Lung (tissue), 12 donors: ENCODE measurements around the gene RSF1. TPM values are rescaled to one million over a fixed set of nuclear protein-coding genes. Genes with fewer than 3 reads are reported as not detected.

Experiments
- ATAC-seq: fragments of 200-7000 bp; cut with Tn5 transposase; one replicate; pipeline ENCODE4 v1.9.1; 2020; ENCODE audit warnings: moderate number of reproducible peaks; ENCODE audit not compliant: insufficient read depth, low FRiP score
- DNase-seq, 3 donors: peaks; one replicate each; pipeline ENCODE4 v3.0.0-alpha.2; 2013 to 2017
- H3K27ac ChIP-seq, 2 donors: one replicate each; pipeline ENCODE4 v1.5.1; 2013; ENCODE audit warnings: mild to moderate bottlenecking in 2 of 2, moderate library complexity in 2 of 2, control low read depth in 1 of 2, inconsistent platforms in 1 of 2, low read depth in 1 of 2, low read length in 1 of 2
- H3K27me3 ChIP-seq, 3 donors: one replicate each; pipeline ENCODE4 v1.5.1; 2013; ENCODE audit warnings: low read length in 2 of 3; ENCODE audit not compliant: control insufficient read depth in 3 of 3, insufficient read depth in 3 of 3
- H3K36me3 ChIP-seq, 4 donors: one replicate each; pipeline ENCODE4 v1.5.1; 2013; ENCODE audit warnings: low read length in 4 of 4, mild to moderate bottlenecking in 1 of 4, moderate library complexity in 1 of 4; ENCODE audit not compliant: control insufficient read depth in 4 of 4, insufficient read depth in 4 of 4
- H3K4me1 ChIP-seq, 5 donors: one replicate each; pipeline ENCODE4 v1.5.1; 2013; ENCODE audit warnings: low read length in 5 of 5, mild to moderate bottlenecking in 2 of 5, moderate library complexity in 1 of 5; ENCODE audit not compliant: control insufficient read depth in 5 of 5, insufficient read depth in 5 of 5
- H3K4me3 ChIP-seq: one replicate; pipeline ENCODE4 v1.5.1; 2013; ENCODE audit warnings: mild to moderate bottlenecking, control low read depth, moderate library complexity
- H3K9ac ChIP-seq, 2 donors: one replicate each; pipeline ENCODE4 v1.5.1; 2013; ENCODE audit warnings: low read length in 2 of 2, control low read depth in 1 of 2; ENCODE audit not compliant: insufficient read depth in 1 of 2
- H3K9me3 ChIP-seq, 4 donors: one replicate each; pipeline ENCODE4 v1.5.1; 2013; ENCODE audit warnings: low read length in 3 of 4, mild to moderate bottlenecking in 1 of 4, moderate library complexity in 1 of 4; ENCODE audit not compliant: control insufficient read depth in 4 of 4, insufficient read depth in 3 of 4
- CTCF ChIP-seq: IDR thresholded peaks from 2 replicates; pipeline ENCODE4 v1.5.1; 2012; ENCODE audit warnings: mild to moderate bottlenecking; ENCODE audit errors: control extremely low read depth, extremely low read depth
- WGBS, 2 donors: extraction: QIAGEN DNeasy Blood & Tissue Kit; methylation state at CpG; one replicate each; pipeline ENCODE4 v1.1.7; 2013; 5-methylcytosine and 5-hydroxymethylcytosine counted together
- polyA plus RNA-seq, 2 donors: library from polyadenylated mRNA; stranded (reverse); fragments of 200-250 nt; gene quantifications; one replicate each; pipeline ENCODE4 v1.2.1, GENCODE V29; 2013
- total RNA-seq, 2 donors: library from RNA; depleted of rRNA in 1 of 2; stranded (reverse); fragments of >200 nt in 1 of 2; gene quantifications; one replicate each; pipeline ENCODE4 v1.2.1, GENCODE V29; 2014 to 2021
- donor health status: control.
- donor health status: control.
- donor health status: Bipolar disorder and iron deficiency.
- donor health status: healthy.
- donor health status: DM: yes; HTN: yes; CAD: no.

RSF1 gene
- total and polyA plus RNA-seq, 4 donors: 9.8 to 110 (median 29.2) TPM

DNA sequence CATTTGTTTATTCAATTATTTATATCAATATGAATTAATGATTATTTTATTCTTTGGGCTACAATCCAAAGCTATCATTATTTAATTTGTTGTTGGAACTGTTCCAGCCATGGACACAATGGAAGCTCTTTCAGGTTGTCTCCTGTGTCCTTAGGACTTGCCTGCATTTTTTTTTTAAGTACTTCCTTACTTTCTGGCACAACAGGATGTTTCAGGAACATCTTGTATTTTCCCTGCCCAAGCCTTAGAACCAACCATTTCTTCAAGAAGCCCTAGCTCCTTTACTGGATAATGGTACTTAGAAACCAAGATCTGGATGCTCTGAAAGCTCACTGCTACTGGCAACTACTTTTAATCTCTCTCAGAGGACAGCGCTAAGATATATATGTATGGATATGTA lies 125.1 kb downstream of the RSF1 start:
- Histone ChIP-seq H3K9me3 (no peaks in the 10 kb centered on the region), H3K27me3 (no peaks in the 10 kb centered on the region), H3K4me1 (peaks cover 0 to 6% (median 0%) of the 10 kb centered on the region in 5 donors), H3K27ac (peak overlapping the region in 1 of 2 donors; percentile 33), H3K4me3 (no peak overlapping the region), H3K36me3 (peaks cover 10 to 46% (median 19%) of the 10 kb centered on the region in 4 donors), H3K9ac (no peak overlapping the region)
- no peak for DNase-seq
- ATAC-seq: no peak
- 95 to 100% methylated on average over 1 of the region's 1 CpG for WGBS, 2 donors
- TF ChIP-seq CTCF: no peak

DNA sequence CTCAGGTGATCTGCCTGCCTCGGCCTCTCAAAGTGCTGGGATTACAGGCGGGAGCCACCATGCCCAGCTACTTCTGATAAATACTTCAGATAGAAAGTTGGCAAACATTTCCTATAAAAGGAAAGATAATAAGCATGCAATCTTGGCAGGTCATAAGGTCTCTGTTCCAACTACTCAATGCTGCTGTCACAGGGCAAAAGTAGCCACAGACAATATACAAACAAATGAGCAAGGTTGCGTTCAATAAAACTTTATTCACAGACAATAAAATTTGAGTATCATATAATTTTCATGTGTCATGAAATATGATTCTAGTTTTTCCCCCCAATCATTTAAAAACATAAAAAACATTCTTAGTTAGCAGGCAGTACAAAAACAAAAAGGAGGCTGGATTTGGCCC lies 129.9 kb downstream of the RSF1 start:
- WGBS, 2 donors: 95 to 98% methylated on average over 3 of the region's 3 CpGs
- no peak for ATAC-seq
- H3K27ac ChIP-seq: no peak overlapping the region
- no peak overlapping the region for H3K9ac ChIP-seq
- DNase-seq: no peak
- H3K36me3 ChIP-seq: peaks cover 12 to 41% (median 18%) of the 10 kb centered on the region in 4 donors
- no peaks in the 10 kb centered on the region for H3K9me3 ChIP-seq
- no peak overlapping the region for H3K4me3 ChIP-seq
- H3K4me1 ChIP-seq: peaks cover 0 to 3% (median 0%) of the 10 kb centered on the region in 5 donors
- no peak for TF ChIP-seq CTCF
- no peaks in the 10 kb centered on the region for H3K27me3 ChIP-seq

GRCh38 chr11:77687088-77687487 lies 133.4 kb downstream of the RSF1 start:
- H3K4me1 ChIP-seq: no peaks in the 10 kb centered on the region
- no peak overlapping the region for H3K9ac ChIP-seq
- peak in 1 of 3 donors; percentile 6 for DNase-seq
- H3K36me3 ChIP-seq: peaks cover 8 to 40% (median 22%) of the 10 kb centered on the region in 4 donors
- no peak overlapping the region for H3K4me3 ChIP-seq
- no peak for TF ChIP-seq CTCF
- no peaks in the 10 kb centered on the region for H3K9me3 ChIP-seq
- ATAC-seq: no peak
- H3K27me3 ChIP-seq: no peaks in the 10 kb centered on the region
- no peak overlapping the region for H3K27ac ChIP-seq

GRCh38 chr11:77677138-77677537 lies 143.4 kb downstream of the RSF1 start:
- no peak overlapping the region for H3K4me3 ChIP-seq
- H3K27ac ChIP-seq: no peak overlapping the region
- no peaks in the 10 kb centered on the region for H3K27me3 ChIP-seq
- DNase-seq (no peak), ATAC-seq (no peak)
- H3K36me3 ChIP-seq: peaks cover 8 to 31% (median 16%) of the 10 kb centered on the region in 4 donors
- no peak overlapping the region for H3K9ac ChIP-seq
- no peak for TF ChIP-seq CTCF
- no peaks in the 10 kb centered on the region for H3K4me1 ChIP-seq
- H3K9me3 ChIP-seq: no peaks in the 10 kb centered on the region
- 95% methylated on average over 3 of the region's 3 CpGs for WGBS, 2 donors
